CD14-positive monocyte (primary cell): ENCODE results near the gene SCUBE3. TPM values are rescaled to one million over a fixed set of nuclear protein-coding genes. Genes with fewer than 3 reads are reported as not detected.

Experiments
- DNase-seq, 3 donors: peaks; one replicate each; pipeline ENCODE4 v3.0.0-alpha.2; 2011 to 2022
- H2AFZ ChIP-seq: 2 replicates; pipeline ENCODE4 v1.6.0; 2012; ENCODE audit warnings: mild to moderate bottlenecking, low read depth, low read length, inconsistent platforms; ENCODE audit not compliant: insufficient read depth, poor library complexity, severe bottlenecking
- H3K27ac ChIP-seq, 2 donors: 1 replicate in 1 of 2; 2 replicates in 1 of 2; pipeline ENCODE4 v1.5.1; 2012 to 2013; ENCODE audit warnings: low read length in 2 of 2, control low read depth in 1 of 2, inconsistent platforms in 1 of 2, low read depth in 1 of 2, mild to moderate bottlenecking in 1 of 2
- H3K27me3 ChIP-seq, 2 donors: one replicate each; pipeline versions ENCODE4 v1.6.0 to v1.6.1; 2011 to 2013; ENCODE audit warnings: low read length in 2 of 2; ENCODE audit not compliant: control insufficient read depth in 2 of 2, insufficient read depth in 2 of 2
- H3K36me3 ChIP-seq, 2 donors: replicated peaks in 1 of 2; 1 replicate in 1 of 2; 2 replicates in 1 of 2; pipeline versions ENCODE4 v1.5.1 to v1.6.1; 2012 to 2013; ENCODE audit warnings: low read length in 2 of 2, control low read depth in 1 of 2, inconsistent platforms in 1 of 2, mild to moderate bottlenecking in 1 of 2; ENCODE audit not compliant: insufficient read depth in 2 of 2, control insufficient read depth in 1 of 2
- H3K4me1 ChIP-seq, 2 donors: 1 replicate in 1 of 2; 2 replicates in 1 of 2; pipeline versions ENCODE4 v1.5.1 to v1.6.1; 2012 to 2013; ENCODE audit warnings: low read length in 2 of 2, control low read depth in 1 of 2, inconsistent platforms in 1 of 2, mild to moderate bottlenecking in 1 of 2, moderate library complexity in 1 of 2; ENCODE audit not compliant: insufficient read depth in 2 of 2, control insufficient read depth in 1 of 2
- H3K4me2 ChIP-seq: replicated peaks from 2 replicates; pipeline ENCODE3; 2012; ENCODE audit warnings: low read length, moderate library complexity, mild to moderate bottlenecking; ENCODE audit not compliant: poor library complexity, severe bottlenecking; ENCODE audit errors: extremely low read depth
- H3K4me3 ChIP-seq, 3 experiments: fragments of 200-600 bp in 1 of 3; sonication (generic) in 1 of 3; replicated peaks in 1 of 3; 1 replicate in 2 of 3; 2 replicates in 1 of 3; pipeline ENCODE4 v1.5.1; 2011 to 2013; ENCODE audit warnings: low read length in 3 of 3, mild to moderate bottlenecking in 3 of 3, control low read depth in 2 of 3, low read depth in 2 of 3, inconsistent platforms in 1 of 3, moderate library complexity in 1 of 3
- H3K79me2 ChIP-seq: 2 replicates; pipeline ENCODE4 v1.6.0; 2012; ENCODE audit warnings: mild to moderate bottlenecking, control low read depth, inconsistent platforms, low read length, moderate library complexity; ENCODE audit not compliant: insufficient read depth
- H3K9ac ChIP-seq: 2 replicates; pipeline ENCODE4 v1.6.0; 2017; ENCODE audit warnings: low read length, mild to moderate bottlenecking; ENCODE audit not compliant: insufficient read depth, poor library complexity, severe bottlenecking
- H3K9me3 ChIP-seq, 2 donors: replicated peaks in 1 of 2; 1 replicate in 1 of 2; 2 replicates in 1 of 2; pipeline versions ENCODE4 v1.5.1 to v1.6.1; 2012 to 2013; ENCODE audit warnings: low read length in 2 of 2, control low read depth in 1 of 2; ENCODE audit not compliant: control insufficient read depth in 1 of 2, insufficient read depth in 1 of 2
- H4K20me1 ChIP-seq: 2 replicates; pipeline ENCODE4 v1.6.0; 2012; ENCODE audit warnings: mild to moderate bottlenecking, low read length, control low read depth, moderate library complexity; ENCODE audit not compliant: insufficient read depth
- H3K27ac Mint-ChIP-seq, 7 donors: one replicate each; pipeline ENCODE4 v1.8.0; 2020; ENCODE audit warnings: mild to moderate bottlenecking in 7 of 7, mixed read lengths in 7 of 7, moderate library complexity in 6 of 7, inconsistent platforms in 2 of 7
- H3K27me3 Mint-ChIP-seq, 3 donors: one replicate each; pipeline ENCODE4 v1.8.0; 2021 to 2022; ENCODE audit warnings: low read depth in 3 of 3, mild to moderate bottlenecking in 3 of 3, mixed read lengths in 3 of 3, moderate library complexity in 3 of 3, inconsistent platforms in 1 of 3
- H3K36me3 Mint-ChIP-seq, 2 donors: one replicate each; pipeline ENCODE4 v1.8.0; 2020; ENCODE audit warnings: mixed read lengths in 2 of 2, inconsistent platforms in 1 of 2, mild to moderate bottlenecking in 1 of 2
- H3K4me1 Mint-ChIP-seq: one replicate; pipeline ENCODE4 v1.8.0; 2020; ENCODE audit warnings: mild to moderate bottlenecking, mixed read lengths
- H3K4me3 Mint-ChIP-seq, 2 donors: one replicate each; pipeline ENCODE4 v1.8.0; 2020; ENCODE audit warnings: mild to moderate bottlenecking in 2 of 2, mixed read lengths in 2 of 2, moderate library complexity in 1 of 2
- H3K9me3 Mint-ChIP-seq, 7 donors: one replicate each; pipeline ENCODE4 v1.8.0; 2020 to 2022; ENCODE audit warnings: mixed read lengths in 7 of 7, mild to moderate bottlenecking in 6 of 7, moderate library complexity in 6 of 7, inconsistent platforms in 2 of 7
- CTCF ChIP-seq: fragments of 200-600 bp; IDR thresholded peaks from one replicate; pipeline ENCODE4 v1.8.0; 2022; ENCODE audit warnings: antibody characterized with exemption, mild to moderate bottlenecking
- WGBS: methylation state at CpG from one replicate; pipeline ENCODE4 v1.1.5; 2013; ENCODE audit warnings: missing lambda C conversion rate; ENCODE audit not compliant: insufficient coverage; 5-methylcytosine and 5-hydroxymethylcytosine counted together
- intact Hi-C, 2 donors: fragments of 100-400 bp; cut with micrococcal nuclease; formaldehyde crosslinking; loops; one replicate each; pipeline versions ENCODE4 v1.15.0 to v1.15.1; 2023
- polyA plus RNA-seq, 3 donors: library from polyadenylated mRNA; depleted of rRNA in 1 of 3; unstranded in 2 of 3; stranded (reverse) in 1 of 3; fragments of 300-500 nt in 2 of 3; fragments of >200 nt in 1 of 3; fragmentation: Illumina TruSeq in 2 of 3; gene quantifications; 1 replicate in 2 of 3; 2 replicates in 1 of 3; pipeline ENCODE4 v1.2.3, GENCODE V29; 2012 to 2021

Gene SCUBE3
- polyA plus RNA-seq, 3 donors: not detected

- Mint-ChIP-seq H3K9me3 (peaks cover 0 to 13% (median 2%) of the 10 kb centered on the region in 7 donors), H3K36me3 (peaks cover 0 to 3% of the 10 kb centered on the region in 2 donors), H3K4me1 (peaks cover 20% of the 10 kb centered on the region), H3K27ac (no peak overlapping the region), H3K27me3 (peaks cover 74 to 90% (median 78%) of the 10 kb centered on the region in 3 donors), H3K4me3 (peak overlapping the region in 1 of 2 donors; percentile 84)
- H3K36me3 ChIP-seq: no peaks in the 10 kb centered on the region
- H3K79me2 ChIP-seq: no peaks in the 10 kb centered on the region
- no peaks in the 10 kb centered on the region for H4K20me1 ChIP-seq
- peaks cover 0 to 16% of the 10 kb centered on the region in 2 donors for H3K9me3 ChIP-seq
- H3K4me3 ChIP-seq: no peak overlapping the region
- no peak for TF ChIP-seq CTCF
- peak overlapping the region; percentile 77 for H3K4me2 ChIP-seq
- H3K27ac ChIP-seq: no peak overlapping the region
- no peak overlapping the region for H3K9ac ChIP-seq
- DNase-seq: no peak
- H3K27me3 ChIP-seq: peaks cover 65 to 77% of the 10 kb centered on the region in 2 donors
- intact Hi-C loops: no loop called here
- H2AFZ ChIP-seq: no peak overlapping the region
- H3K4me1 ChIP-seq: peaks cover 11 to 22% of the 10 kb centered on the region in 2 donors
- WGBS: 93% methylated on average over 3 of the region's 18 CpGs
Measured at GRCh38 chr6:35214869-35215664, 1.3 kb downstream of the SCUBE3 start.

GRCh38 chr6:35215665-35216411 is 2.1 kb downstream of the SCUBE3 start:
- H3K4me1 ChIP-seq: peaks cover 11 to 22% of the 10 kb centered on the region in 2 donors
- no peak for TF ChIP-seq CTCF
- WGBS: 90% methylated on average over 3 of the region's 6 CpGs
- H3K27ac ChIP-seq: no peak overlapping the region
- Mint-ChIP-seq H3K4me3 (peak overlapping the region in 1 of 2 donors; percentile 84), H3K9me3 (peaks cover 0 to 13% (median 2%) of the 10 kb centered on the region in 7 donors), H3K27me3 (peaks cover 72 to 90% (median 73%) of the 10 kb centered on the region in 3 donors), H3K27ac (no peak overlapping the region), H3K4me1 (peaks cover 20% of the 10 kb centered on the region), H3K36me3 (peaks cover 0 to 3% of the 10 kb centered on the region in 2 donors)
- intact Hi-C loops: no loop called here
- H4K20me1 ChIP-seq: no peaks in the 10 kb centered on the region
- H3K79me2 ChIP-seq: no peaks in the 10 kb centered on the region
- no peak overlapping the region for H3K4me2 ChIP-seq
- peaks cover 0 to 16% of the 10 kb centered on the region in 2 donors for H3K9me3 ChIP-seq
- H3K4me3 ChIP-seq: no peak overlapping the region
- DNase-seq: no peak
- no peak overlapping the region for H3K9ac ChIP-seq
- H3K27me3 ChIP-seq: peaks cover 60 to 76% of the 10 kb centered on the region in 2 donors
- no peak overlapping the region for H2AFZ ChIP-seq
- H3K36me3 ChIP-seq: no peaks in the 10 kb centered on the region
